NT2/D1 (cell line): ENCODE results near the gene ATP13A3.

Experiments used
- DNase-seq: peaks from one replicate; pipeline ENCODE4 v3.0.0-alpha.2; 2011; ENCODE audit warnings: low read depth, low spot score
- H3K27me3 ChIP-seq: 2 replicates; pipeline ENCODE4 v1.6.0; 2011; ENCODE audit warnings: mild to moderate bottlenecking; ENCODE audit not compliant: insufficient read length, insufficient read depth
- H3K36me3 ChIP-seq: 2 replicates; pipeline ENCODE4 v1.6.1; 2011; ENCODE audit warnings: mild to moderate bottlenecking, low read length, mixed read lengths; ENCODE audit not compliant: insufficient read depth, insufficient read length
- H3K4me1 ChIP-seq: 2 replicates; pipeline ENCODE4 v1.5.1; 2011; ENCODE audit not compliant: insufficient read depth, insufficient read length
- H3K4me3 ChIP-seq: 2 replicates; pipeline ENCODE4 v1.5.1; 2011; ENCODE audit warnings: low read depth; ENCODE audit not compliant: insufficient read length
- H3K9ac ChIP-seq: 2 replicates; pipeline ENCODE4 v1.6.0; 2011; ENCODE audit warnings: low read depth; ENCODE audit not compliant: insufficient read length
- H3K9me3 ChIP-seq: 2 replicates; pipeline ENCODE4 v1.5.1; 2011; ENCODE audit warnings: mild to moderate bottlenecking, low read length; ENCODE audit not compliant: insufficient read depth
- SUZ12 ChIP-seq: IDR thresholded peaks from 2 replicates; pipeline ENCODE4 v1.6.1; 2011; ENCODE audit not compliant: insufficient read length, insufficient read depth; ENCODE audit errors: extremely low read depth
- YY1 ChIP-seq: IDR thresholded peaks from 2 replicates; pipeline ENCODE4 v1.6.1; 2011; ENCODE audit not compliant: insufficient read length, insufficient read depth
- ZNF274 ChIP-seq: IDR thresholded peaks from 2 replicates; pipeline ENCODE4 v1.6.1; 2011; ENCODE audit warnings: mild to moderate bottlenecking, low read depth, low read length

ATP13A3 gene

GRCh38 chr3:194434503-194434902 is 52.3 kb downstream of the ATP13A3 start:
- Histone ChIP-seq H3K9me3 (no peaks in the 10 kb centered on the region), H3K4me3 (no peak overlapping the region), H3K36me3 (peaks cover 93% of the 10 kb centered on the region), H3K4me1 (no peaks in the 10 kb centered on the region), H3K27me3 (no peaks in the 10 kb centered on the region), H3K9ac (no peak overlapping the region)
- DNase-seq: no peak
- TF ChIP-seq ZNF274 (no peak), SUZ12 (no peak), YY1 (no peak)

GRCh38 chr3:194431554-194431953 is 55.2 kb downstream of the ATP13A3 start:
- no peak for DNase-seq
- Histone ChIP-seq H3K36me3 (peaks cover 87% of the 10 kb centered on the region), H3K27me3 (no peaks in the 10 kb centered on the region), H3K9ac (no peak overlapping the region), H3K4me3 (no peak overlapping the region), H3K4me1 (no peaks in the 10 kb centered on the region), H3K9me3 (no peaks in the 10 kb centered on the region)
- TF ChIP-seq SUZ12 (no peak), YY1 (no peak), ZNF274 (no peak)

GRCh38 chr3:194425399-194425798 is 61.4 kb downstream of the ATP13A3 start:
- Histone ChIP-seq H3K4me3 (no peak overlapping the region), H3K9ac (no peak overlapping the region), H3K36me3 (peaks cover 78% of the 10 kb centered on the region), H3K9me3 (no peaks in the 10 kb centered on the region), H3K4me1 (no peaks in the 10 kb centered on the region), H3K27me3 (no peaks in the 10 kb centered on the region)
- no peak for TF ChIP-seq ZNF274
- no peak for TF ChIP-seq YY1
- no peak for TF ChIP-seq SUZ12
- DNase-seq: no peak

GRCh38 chr3:194424953-194425352 is 61.8 kb downstream of the ATP13A3 start:
- peaks cover 78% of the 10 kb centered on the region for H3K36me3 ChIP-seq
- no peak for DNase-seq
- TF ChIP-seq ZNF274 (no peak), YY1 (no peak), SUZ12 (no peak)

GRCh38 chr3:194424373-194424772 is 62.4 kb downstream of the ATP13A3 start:
- H3K36me3 ChIP-seq: peaks cover 78% of the 10 kb centered on the region

More at GRCh38 chr3:194424953-194425352, 61.8 kb downstream of the ATP13A3 start:
- Histone ChIP-seq H3K4me3 (no peak overlapping the region), H3K27me3 (no peaks in the 10 kb centered on the region), H3K9me3 (no peaks in the 10 kb centered on the region), H3K4me1 (no peaks in the 10 kb centered on the region), H3K9ac (no peak overlapping the region)

GRCh38 chr3:194423317-194423716 is 63.5 kb downstream of the ATP13A3 start:
- Histone ChIP-seq H3K9ac (no peak overlapping the region), H3K27me3 (no peaks in the 10 kb centered on the region), H3K9me3 (no peaks in the 10 kb centered on the region), H3K36me3 (peaks cover 78% of the 10 kb centered on the region), H3K4me3 (no peak overlapping the region), H3K4me1 (no peaks in the 10 kb centered on the region)
- no peak for DNase-seq
- TF ChIP-seq ZNF274 (no peak), YY1 (no peak), SUZ12 (no peak)

More at GRCh38 chr3:194424373-194424772, 62.4 kb downstream of the ATP13A3 start:
- DNase-seq: no peak
- Histone ChIP-seq H3K4me1 (no peaks in the 10 kb centered on the region), H3K9me3 (no peaks in the 10 kb centered on the region), H3K9ac (no peak overlapping the region), H3K4me3 (no peak overlapping the region), H3K27me3 (no peaks in the 10 kb centered on the region)
- TF ChIP-seq SUZ12: no peak
- no peak for TF ChIP-seq ZNF274
- no peak for TF ChIP-seq YY1

- H3K4me3 ChIP-seq: no peak overlapping the region
- H3K27me3 ChIP-seq: no peaks in the 10 kb centered on the region
- no peak for DNase-seq
- H3K4me1 ChIP-seq: no peaks in the 10 kb centered on the region
- no peaks in the 10 kb centered on the region for H3K9me3 ChIP-seq
- H3K36me3 ChIP-seq: peaks cover 73% of the 10 kb centered on the region
- no peak overlapping the region for H3K9ac ChIP-seq
- TF ChIP-seq YY1 (no peak), ZNF274 (no peak), SUZ12 (no peak)
Observed at GRCh38 chr3:194422188-194422587, 64.6 kb downstream of the ATP13A3 start.
